IPS-NIHi11 (cell line): ENCODE results near the gene PRPF6.
A peak's percentile ranks its signal among the peaks of the same experiment; 100 is the strongest.
"Not testable (repeated sequence)": the region's sequence is repeated elsewhere in the genome, so short reads cannot be mapped to it uniquely, and the experiment has no call there.

ENCODE experiments used
- DNase-seq: peaks from one replicate; pipeline ENCODE4 v3.0.0; 2012; ENCODE audit warnings: mixed read lengths, low spot score

PRPF6 gene

GRCh38 chr20:63973636-63974401 lies 7.1 kb upstream of the PRPF6 start:
- DNase-seq = peak; percentile 89

GRCh38 chr20:63974402-63975200 lies 6.3 kb upstream of the PRPF6 start:
- DNase-seq = no peak

DNA sequence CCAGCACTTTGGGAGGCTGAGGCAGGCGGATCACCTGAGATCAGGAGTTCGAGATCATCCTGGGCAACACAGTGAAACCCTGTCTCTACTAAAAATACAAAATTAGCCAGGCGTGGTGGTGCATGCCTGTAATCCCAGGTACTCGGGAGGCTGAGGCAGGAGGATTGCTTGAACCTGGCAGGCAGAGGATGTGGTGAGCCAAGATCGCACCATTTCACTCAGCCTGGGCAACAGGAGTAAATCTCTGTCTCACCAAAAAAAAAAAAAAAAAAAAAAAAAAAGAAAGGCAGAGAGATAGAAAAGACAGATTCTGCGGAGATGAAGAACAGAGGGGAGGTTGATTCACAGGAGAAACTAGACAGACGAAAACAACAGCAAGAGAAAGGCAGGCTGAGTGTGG lies 4.4 kb upstream of the PRPF6 start:
- not testable (repeated sequence) for DNase-seq

- no peak for DNase-seq
Measured at GRCh38 chr20:63976980-63977738, 3.8 kb upstream of the PRPF6 start.

DNA sequence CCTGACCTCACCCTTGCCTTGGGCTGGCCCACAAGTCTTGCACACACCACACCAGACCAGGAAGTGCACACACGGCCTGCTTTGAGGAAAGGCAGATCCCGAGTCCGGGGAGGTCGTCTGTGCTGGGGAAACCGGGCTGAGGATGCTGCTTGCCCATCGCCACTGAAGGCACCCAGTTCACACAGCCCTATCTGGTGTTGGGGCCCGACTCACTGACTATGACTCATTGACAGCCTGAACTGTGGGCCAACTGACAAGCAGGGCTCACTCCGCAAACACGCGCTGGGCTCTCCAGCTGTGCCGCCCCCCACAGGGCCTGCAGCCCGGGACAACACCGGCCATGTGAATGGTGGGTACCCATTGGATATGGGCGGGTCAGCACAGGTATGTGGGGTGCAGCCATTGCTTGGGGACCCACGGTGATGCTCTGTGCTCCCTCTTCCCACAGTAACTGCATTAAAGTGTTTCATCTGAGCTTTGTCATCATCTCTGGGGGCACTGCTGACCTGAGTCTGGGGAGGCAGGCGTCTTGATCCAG lies 3.1 kb upstream of the PRPF6 start:
- DNase-seq = no peak

DNA sequence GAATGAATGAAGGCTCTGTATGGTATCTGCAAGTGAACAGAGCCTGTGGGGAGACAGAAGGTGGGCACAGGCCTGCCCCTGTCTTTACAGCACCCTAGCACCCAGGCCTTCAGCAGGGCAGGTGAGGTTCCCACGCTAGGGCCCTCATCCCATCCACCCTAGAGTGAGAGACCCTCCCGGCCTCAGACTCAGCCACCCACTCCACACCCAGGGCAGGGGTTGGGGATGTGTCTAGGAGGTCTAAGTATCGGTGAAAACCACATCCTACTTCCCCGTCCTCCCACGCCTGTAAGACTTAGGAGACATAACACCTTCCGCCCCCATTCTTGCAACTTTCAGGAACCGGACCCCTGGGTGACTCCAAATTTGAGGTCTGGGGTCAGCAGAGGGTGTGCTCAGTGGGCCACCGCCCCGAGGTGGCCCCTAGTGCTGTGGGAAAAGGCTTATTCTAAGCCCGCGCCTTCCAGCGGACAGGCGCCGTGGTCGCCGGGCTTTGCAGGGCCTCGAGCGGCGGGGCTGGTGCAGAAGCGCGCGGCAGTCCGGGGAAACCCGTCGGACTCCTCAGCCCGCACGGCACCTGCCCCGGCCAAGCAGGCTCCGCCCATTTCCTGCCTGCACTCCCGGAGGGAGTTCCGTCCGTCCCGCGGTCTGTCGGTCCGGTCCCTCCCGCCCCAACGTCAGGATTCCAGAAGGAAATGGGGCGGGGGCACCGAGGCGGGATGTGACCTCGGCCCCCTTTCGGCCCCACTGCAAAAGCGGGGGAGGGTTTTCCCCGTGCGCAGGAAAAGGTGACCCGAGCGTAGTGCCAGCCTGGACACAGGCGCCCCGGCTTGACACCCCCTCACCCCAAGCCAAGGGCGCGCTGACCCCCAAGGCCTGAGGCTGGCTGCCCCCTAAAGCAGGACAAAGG lies 2.4 kb upstream of the PRPF6 start:
- DNase-seq = peak; percentile 80

DNA sequence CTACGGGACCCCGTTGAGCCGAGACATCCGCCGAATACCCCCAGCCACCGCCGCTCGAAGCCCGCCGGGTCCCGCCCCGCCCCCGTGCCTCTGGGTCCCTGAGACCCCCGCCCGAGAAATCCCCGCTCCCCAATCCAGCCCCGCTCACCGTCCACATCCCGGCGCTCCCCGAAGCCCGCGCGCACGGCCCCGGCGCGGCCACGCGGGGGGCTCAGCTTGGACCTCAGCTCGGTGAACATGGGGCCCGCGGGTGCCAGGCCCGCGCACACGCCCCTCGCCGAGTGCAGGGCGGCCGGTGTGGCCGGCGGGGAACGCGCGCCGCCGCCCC lies 1.7 kb upstream of the PRPF6 start:
- peak; percentile 53 for DNase-seq

- DNase-seq = peak; percentile 61
Measured at GRCh38 chr20:63979557-63980316, 1.2 kb upstream of the PRPF6 start, which contains the start of gene SAMD10. TSS of gene SAMD10 (minus strand) at chr20:63979642. CDS start at chr20:63979467, 175 bp downstream.

DNA sequence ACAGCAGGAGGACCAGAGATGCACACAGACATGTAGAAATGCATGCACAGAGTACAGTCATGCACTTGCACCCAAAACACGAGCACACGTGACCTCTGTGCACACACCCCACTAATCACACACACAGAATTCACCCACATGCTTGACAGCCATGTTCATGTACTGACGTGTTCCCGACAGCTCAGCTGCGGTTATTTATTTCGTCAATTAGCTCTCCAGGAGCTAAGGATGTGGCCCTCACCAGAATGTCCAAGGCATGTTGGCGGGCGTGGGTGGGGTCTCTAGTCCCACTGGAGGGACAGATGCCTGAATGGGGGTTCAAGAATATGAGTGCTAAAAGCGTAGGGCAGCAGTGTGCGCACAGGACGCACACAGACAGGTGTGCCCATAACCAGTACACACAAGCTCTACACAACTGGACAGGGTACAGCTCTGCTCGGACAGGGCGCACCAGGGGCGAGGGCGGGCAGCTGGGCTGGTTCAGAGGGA lies 571 bp upstream of the PRPF6 start:
- no peak for DNase-seq

GRCh38 chr20:63982937-63983336 lies 2.0 kb downstream of the PRPF6 start:
- no peak for DNase-seq

DNA sequence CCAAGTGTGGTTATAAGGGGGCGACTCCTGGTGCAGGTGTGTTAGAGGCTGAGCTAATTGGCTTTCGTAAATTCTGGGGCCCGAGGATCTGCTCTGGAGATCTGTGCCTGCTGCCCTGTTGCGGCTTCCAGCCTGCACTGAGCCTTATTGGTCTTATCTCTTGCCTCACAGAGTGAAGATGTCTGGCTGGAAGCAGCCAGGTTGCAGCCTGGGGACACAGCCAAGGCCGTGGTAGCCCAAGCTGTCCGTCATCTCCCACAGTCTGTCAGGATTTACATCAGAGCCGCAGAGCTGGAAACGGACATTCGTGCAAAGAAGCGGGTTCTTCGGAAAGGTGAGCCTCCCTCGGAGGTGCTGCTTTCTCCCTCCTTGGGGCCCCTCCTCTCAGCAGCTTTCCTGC lies 20.0 kb downstream of the PRPF6 start:
- no peak for DNase-seq

- DNase-seq = no peak
Measured at GRCh38 chr20:64001607-64002011, 20.7 kb downstream of the PRPF6 start.

DNA sequence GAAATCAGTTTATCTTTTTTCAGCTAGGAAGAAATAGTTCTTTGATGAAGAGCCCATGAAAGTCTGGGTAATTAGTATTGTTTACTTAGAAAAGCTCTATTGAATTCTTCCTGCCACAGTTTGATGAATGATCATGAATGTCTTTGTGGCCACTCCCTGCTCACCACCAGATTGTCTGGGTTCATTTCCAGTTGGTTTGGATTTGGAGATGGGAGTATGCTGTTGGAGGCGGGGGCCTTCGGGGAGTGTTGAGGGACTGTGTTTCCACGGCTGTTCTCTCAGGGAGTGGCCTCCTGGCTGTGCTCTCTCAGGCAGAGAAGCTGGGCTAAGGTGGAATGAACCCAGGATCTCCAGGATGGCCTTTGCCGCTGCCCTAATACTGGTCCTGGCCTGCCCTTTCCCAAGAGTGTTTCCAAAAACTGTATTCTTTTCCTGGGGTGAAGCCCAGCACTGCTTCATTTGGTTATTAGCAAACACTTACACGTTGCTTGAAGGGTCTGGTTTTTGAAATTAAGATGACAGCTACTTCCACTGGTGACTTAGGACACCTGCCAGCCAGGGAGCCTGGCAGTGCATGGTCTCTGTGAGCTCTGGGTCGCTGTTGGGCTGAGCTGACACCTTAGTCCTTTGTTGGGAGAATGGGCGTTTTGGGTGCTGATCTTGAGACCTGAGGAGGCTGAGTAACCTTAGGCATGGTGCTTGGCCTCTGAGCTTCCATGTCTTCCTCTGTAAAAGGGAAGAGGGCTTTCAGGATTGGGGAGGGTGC lies 23.2 kb downstream of the PRPF6 start:
- DNase-seq = no peak

DNA sequence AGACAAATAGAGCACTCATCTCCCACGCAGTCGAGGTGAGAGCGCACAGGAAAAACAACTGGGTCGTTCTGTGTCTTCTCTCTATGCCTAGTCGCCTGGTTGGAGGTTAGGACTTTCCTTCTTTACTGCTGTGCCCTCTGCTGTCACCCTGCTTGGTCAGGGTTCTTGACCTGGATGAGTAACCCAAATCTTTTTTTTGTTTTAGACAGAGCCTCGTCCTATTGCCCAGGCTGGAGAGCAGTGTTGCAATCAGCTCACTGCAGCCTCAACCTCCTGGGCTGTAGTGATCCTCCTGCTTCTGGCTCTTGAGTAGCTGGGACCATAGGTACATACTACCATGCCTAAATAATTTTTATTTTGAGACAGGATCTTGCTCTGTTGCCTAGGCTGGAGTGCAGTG lies 24.5 kb downstream of the PRPF6 start:
- DNase-seq = no peak

DNA sequence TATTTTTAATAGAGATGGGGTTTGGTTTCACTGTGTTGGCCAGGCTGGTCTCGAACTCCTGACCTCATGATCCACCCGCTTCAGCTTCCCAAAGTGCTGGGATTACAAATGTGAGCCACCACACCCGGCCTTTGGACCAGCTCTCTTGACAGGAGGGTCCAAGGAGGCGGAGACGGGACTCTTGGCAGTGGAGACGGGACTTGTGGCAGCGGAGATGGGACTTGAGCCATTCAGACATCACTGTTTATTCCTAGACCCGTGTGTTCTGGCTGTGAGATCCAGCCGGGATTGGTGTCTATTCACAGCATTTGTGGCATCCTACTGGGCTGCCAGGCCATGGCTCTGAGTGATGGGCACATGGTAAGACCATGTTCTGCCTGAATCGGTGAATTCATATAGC lies 25.6 kb downstream of the PRPF6 start:
- DNase-seq = no peak

DNA sequence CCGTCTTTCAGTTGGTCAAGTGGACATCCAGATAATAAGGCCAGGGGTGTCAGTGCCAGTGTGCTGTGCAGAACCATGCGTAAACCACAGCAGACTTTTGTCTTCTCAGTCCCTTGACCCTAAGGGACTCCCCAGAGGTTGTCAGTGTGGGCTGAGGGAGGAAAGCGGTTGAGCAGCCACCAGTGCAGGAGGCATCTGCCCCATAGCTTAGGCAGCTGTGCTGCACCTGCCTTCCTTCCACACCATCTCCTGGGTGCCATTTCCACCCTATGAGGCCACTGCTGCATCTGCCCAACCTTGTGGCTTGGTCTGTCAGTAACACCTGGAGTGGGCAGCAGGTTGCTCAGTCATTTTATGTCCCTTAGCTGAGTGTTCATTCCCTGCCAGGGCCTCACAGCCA lies 26.0 kb downstream of the PRPF6 start:
- DNase-seq = no peak

DNA sequence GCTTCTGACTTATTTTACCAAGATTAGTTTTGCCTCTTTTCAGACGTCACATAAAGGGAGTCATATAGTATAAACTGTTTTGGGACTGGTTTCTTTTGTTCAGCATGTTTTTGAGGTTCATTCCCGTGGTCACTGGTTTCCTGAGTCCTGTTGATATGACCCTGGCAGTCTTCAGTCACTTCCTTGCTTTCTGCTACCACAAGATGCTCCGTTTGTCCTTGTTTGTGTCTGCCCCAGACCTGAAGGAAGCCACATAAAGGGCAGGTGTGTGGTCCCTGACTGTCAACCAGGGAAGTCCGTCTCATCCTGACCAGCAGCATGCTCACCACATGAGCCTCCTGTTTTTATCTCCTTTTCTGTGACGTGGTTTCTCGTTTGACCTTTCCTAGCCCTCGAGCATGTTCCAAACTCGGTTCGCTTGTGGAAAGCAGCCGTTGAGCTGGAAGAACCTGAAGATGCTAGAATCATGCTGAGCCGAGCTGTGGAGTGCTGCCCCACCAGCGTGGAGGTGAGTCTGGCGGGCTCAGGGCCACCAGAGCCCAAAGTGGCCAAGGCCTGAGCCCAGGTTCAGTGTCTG lies 29.0 kb downstream of the PRPF6 start:
- no peak for DNase-seq

DNA sequence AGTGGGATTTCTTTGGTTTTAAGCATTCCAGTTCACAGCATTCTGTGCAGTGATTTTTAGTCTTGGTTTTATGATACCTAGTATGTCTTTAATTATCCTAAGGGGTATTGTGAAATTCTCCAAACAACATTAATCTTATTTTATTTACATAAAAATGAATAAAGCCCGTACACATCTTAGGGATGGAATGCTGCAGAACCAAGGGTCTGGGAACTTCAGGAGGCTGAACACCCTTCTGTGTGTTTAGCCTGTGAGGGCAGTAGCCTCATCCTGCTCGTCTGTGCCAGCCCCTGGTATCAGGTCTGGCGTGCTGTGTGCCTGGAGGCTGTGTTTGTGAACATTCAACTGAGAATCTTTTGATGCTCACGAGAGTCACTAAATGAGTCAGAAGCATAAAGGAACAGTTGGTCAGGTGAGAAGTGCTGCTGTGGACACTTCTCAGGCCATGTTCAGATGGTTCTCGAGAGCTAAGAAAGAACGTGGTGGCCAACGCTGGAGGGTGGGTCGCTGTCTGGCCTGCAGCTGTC lies 29.8 kb downstream of the PRPF6 start:
- no peak for DNase-seq

DNA sequence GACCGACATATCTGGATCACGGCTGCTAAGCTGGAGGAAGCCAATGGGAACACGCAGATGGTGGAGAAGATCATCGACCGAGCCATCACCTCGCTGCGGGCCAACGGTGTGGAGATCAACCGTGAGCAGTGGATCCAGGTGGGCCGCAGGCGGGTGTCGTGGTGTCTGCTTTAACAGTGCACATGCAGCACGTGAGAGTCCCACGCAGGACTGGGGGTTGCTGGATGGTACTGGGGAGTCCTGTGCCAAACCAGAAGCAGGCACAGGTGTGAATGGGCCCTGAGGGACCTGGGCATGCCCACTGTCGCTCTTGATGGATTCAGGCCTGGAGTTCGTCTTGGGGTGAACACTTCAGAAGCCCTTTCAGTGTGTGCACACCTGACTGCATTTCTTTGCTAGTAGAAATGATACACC lies 30.4 kb downstream of the PRPF6 start:
- DNase-seq = no peak
